Right lobe of liver (tissue), 6 donors: ENCODE measurements around the gene FAH. TPM values are rescaled to one million over a fixed set of nuclear protein-coding genes. Genes with fewer than 3 reads are reported as not detected.

Source experiments
- ATAC-seq, 4 donors: fragments of 200-7000 bp; cut with Tn5 transposase; one replicate each; pipeline ENCODE4 v1.9.1; 2020; ENCODE audit warnings: mild to moderate bottlenecking in 4 of 4, moderate library complexity in 4 of 4
- DNase-seq, 3 donors: peaks; one replicate each; pipeline ENCODE4 v3.0.0-alpha.2; 2020
- H3K27ac ChIP-seq, 3 donors: fragments of 200-600 bp; one replicate each; pipeline ENCODE4 v1.8.0; 2022
- H3K27me3 ChIP-seq, 2 donors: fragments of 200-600 bp; one replicate each; pipeline ENCODE4 v1.8.0; 2022
- H3K36me3 ChIP-seq, 4 donors: fragments of 200-600 bp; sonication (generic) in 1 of 4; one replicate each; pipeline versions ENCODE4 v1.5.1 to v1.8.0; 2017 to 2022; ENCODE audit warnings: control low read depth in 1 of 4
- H3K4me1 ChIP-seq, 4 donors: fragments of 200-600 bp; sonication (generic) in 1 of 4; one replicate each; pipeline versions ENCODE4 v1.5.1 to v1.8.0; 2017 to 2022; ENCODE audit warnings: control low read depth in 1 of 4
- H3K4me3 ChIP-seq, 3 donors: fragments of 200-600 bp; one replicate each; pipeline ENCODE4 v1.8.0; 2022
- H3K9me3 ChIP-seq, 4 donors: fragments of 200-600 bp; sonication (generic) in 1 of 4; one replicate each; pipeline versions ENCODE4 v1.5.1 to v1.8.0; 2017 to 2022; ENCODE audit warnings: control low read depth in 1 of 4
- CTCF ChIP-seq, 4 donors: fragments of 200-600 bp in 3 of 4; fragments of 450-650 bp in 1 of 4; IDR thresholded peaks; one replicate each; pipeline versions ENCODE4 v1.5.1 to v1.8.0; 2016 to 2022; ENCODE audit warnings: antibody characterized with exemption in 4 of 4, mild to moderate bottlenecking in 2 of 4
- POLR2A ChIP-seq: fragments of 450-650 bp; IDR thresholded peaks from one replicate; pipeline ENCODE4 v1.6.1; 2017; ENCODE audit warnings: antibody characterized with exemption, mild to moderate bottlenecking
- WGBS: methylation state at CpG from one replicate; pipeline ENCODE4 v1.1.6; 2018; ENCODE audit warnings: low coverage, low lambda C conversion rate; ENCODE audit not compliant: insufficient coverage; ENCODE audit errors: missing lambda C conversion rate; 5-methylcytosine and 5-hydroxymethylcytosine counted together
- intact Hi-C, 2 donors: fragments of 100-400 bp; cut with DNase I; formaldehyde crosslinking; loops; one replicate each; pipeline versions ENCODE4 v1.11.2 to v1.14.1; 2022
- total RNA-seq, 6 experiments: library from RNA; depleted of rRNA in 2 of 6; stranded (reverse); fragments of >200 nt in 2 of 6; fragmentation: NEBNext Ultra II Directional in 3 of 6; extraction: Animal tissue kit (Norgen Biotek cat#: 25700) in 3 of 6; gene quantifications; one replicate each; pipeline versions ENCODE4 v1.1.0 to v1.2.4, GENCODE V29; 2016 to 2023
- donor health status: DM: no; HTN: yes; CAD: no.
- donor health status: DM: no; HTN: no; CAD: no.
- donor health status: DM: no; HTN: no; CAD: no.
- donor health status: DM: no; HTN: yes; CAD: no.
- donor health status: DM: no; HTN: yes; CAD: no.

The FAH gene
- total RNA-seq, 6 experiments from 2014 or later: 164 to 250 (median 219) TPM

GRCh38 chr15:80127911-80128310 is 24.9 kb upstream of the FAH start:
- 70% methylated on average over 2 of the region's 2 CpGs for WGBS

GRCh38 chr15:80132382-80132781 is 20.4 kb upstream of the FAH start:
- Histone ChIP-seq H3K27me3 (no peaks in the 10 kb centered on the region), H3K4me3 (no peak overlapping the region), H3K27ac (no peak overlapping the region), H3K4me1 (no peaks in the 10 kb centered on the region), H3K9me3 (no peaks in the 10 kb centered on the region), H3K36me3 (peaks cover 0 to 32% (median 10%) of the 10 kb centered on the region in 4 donors)
- TF ChIP-seq POLR2A: no peak
- TF ChIP-seq CTCF (IDR thresholded peaks at IDR 0.05): no peak
- DNase-seq (no peak), ATAC-seq (no peak)
- intact Hi-C loops: no loop called here
- WGBS: 88% methylated on average over 3 of the region's 3 CpGs

More at GRCh38 chr15:80127911-80128310, 24.9 kb upstream of the FAH start:
- intact Hi-C loops: no loop called here
- no peak for TF ChIP-seq POLR2A
- no peak for TF ChIP-seq CTCF (IDR thresholded peaks at IDR 0.05)
- no peaks in the 10 kb centered on the region for H3K27me3 ChIP-seq
- H3K27ac ChIP-seq: no peak overlapping the region
- ATAC-seq: no peak
- DNase-seq: no peak
- no peaks in the 10 kb centered on the region for H3K9me3 ChIP-seq
- peaks cover 0 to 28% (median 8%) of the 10 kb centered on the region in 4 donors for H3K36me3 ChIP-seq
- H3K4me3 ChIP-seq: no peak overlapping the region
- H3K4me1 ChIP-seq: no peaks in the 10 kb centered on the region

- Histone ChIP-seq H3K4me3 (no peak overlapping the region), H3K9me3 (no peaks in the 10 kb centered on the region), H3K36me3 (peaks cover 0 to 20% (median 6%) of the 10 kb centered on the region in 4 donors), H3K27me3 (no peaks in the 10 kb centered on the region), H3K27ac (no peak overlapping the region), H3K4me1 (peaks cover 0 to 4% (median 1%) of the 10 kb centered on the region in 4 donors)
- intact Hi-C loops: no loop called here
- 42% methylated on average over 3 of the region's 3 CpGs for WGBS
- DNase-seq (no peak), ATAC-seq (peak in 2 of 4 donors; percentile 27 to 45)
- TF ChIP-seq POLR2A (no peak), CTCF (IDR thresholded peaks at IDR 0.05) (no peak)
These were observed 15.9 kb upstream of the FAH start for GRCh38 chr15:80136854-80137253.

GRCh38 chr15:80138961-80139360 is 13.8 kb upstream of the FAH start:
- no peak overlapping the region for H3K4me3 ChIP-seq
- no peak overlapping the region for H3K27ac ChIP-seq
- 65% methylated on average over 3 of the region's 3 CpGs for WGBS
- H3K27me3 ChIP-seq: no peaks in the 10 kb centered on the region
- ATAC-seq (no peak), DNase-seq (no peak)
- TF ChIP-seq POLR2A (no peak), CTCF (IDR thresholded peaks at IDR 0.05) (no peak)
- intact Hi-C loops: no loop called here
- H3K9me3 ChIP-seq: no peaks in the 10 kb centered on the region
- peaks cover 0 to 8% (median 0%) of the 10 kb centered on the region in 4 donors for H3K36me3 ChIP-seq
- peaks cover 0 to 14% (median 6%) of the 10 kb centered on the region in 4 donors for H3K4me1 ChIP-seq

GRCh38 chr15:80140909-80141308 is 11.9 kb upstream of the FAH start:
- Histone ChIP-seq H3K4me1 (peaks cover 0 to 14% (median 6%) of the 10 kb centered on the region in 4 donors), H3K9me3 (no peaks in the 10 kb centered on the region), H3K36me3 (no peaks in the 10 kb centered on the region), H3K27ac (no peak overlapping the region), H3K27me3 (no peaks in the 10 kb centered on the region), H3K4me3 (no peak overlapping the region)
- TF ChIP-seq CTCF (IDR thresholded peaks at IDR 0.05) (no peak), POLR2A (no peak)
- ATAC-seq (no peak), DNase-seq (no peak)
- intact Hi-C loops: no loop called here
- no CpG with 5 or more reads among the region's 4 CpGs for WGBS
